Neural cell (in vitro differentiated cells): ENCODE results near the gene TMEM190. TPM values are rescaled to one million over a fixed set of nuclear protein-coding genes. Genes with fewer than 3 reads are reported as not detected.

ENCODE experiments used
- H2AFZ ChIP-seq: fragments of 200-600, 300-800 bp; sonication (generic), shearing (Covaris generic); 2 replicates; pipeline ENCODE4 v1.6.0; 2014; ENCODE audit warnings: low read depth, mild to moderate bottlenecking, antibody characterized with exemption, low read length, moderate library complexity
- H3F3A ChIP-seq: fragments of 200-600 bp; shearing (Covaris generic); 2 replicates; pipeline ENCODE4 v1.6.1; 2016; ENCODE audit warnings: mild to moderate bottlenecking, moderate library complexity, mixed read lengths, antibody characterized with exemption, low read length; ENCODE audit not compliant: insufficient read depth, poor library complexity, severe bottlenecking
- H3K27ac ChIP-seq: fragments of 200-600, 300-800 bp; sonication (generic), shearing (Covaris generic); 2 replicates; pipeline ENCODE4 v1.5.1; 2014; ENCODE audit warnings: mild to moderate bottlenecking, low read length, moderate library complexity
- H3K27me3 ChIP-seq: fragments of 300-800, 200-600 bp; sonication (generic), shearing (Covaris generic); 2 replicates; pipeline ENCODE4 v1.6.0; 2014; ENCODE audit warnings: mild to moderate bottlenecking, low read depth, low read length, moderate library complexity; ENCODE audit not compliant: insufficient read depth
- H3K36me3 ChIP-seq: fragments of 300-800, 200-600 bp; sonication (generic), shearing (Covaris generic); 2 replicates; pipeline ENCODE4 v1.5.1; 2014; ENCODE audit warnings: mild to moderate bottlenecking, antibody characterized with exemption, low read length, moderate library complexity; ENCODE audit not compliant: insufficient read depth
- H3K4me2 ChIP-seq: fragments of 300-800, 200-600 bp; sonication (generic), shearing (Covaris generic); 2 replicates; pipeline ENCODE4 v1.6.0; 2014; ENCODE audit warnings: mild to moderate bottlenecking, low read length
- H3K4me3 ChIP-seq: fragments of 300-800, 200-600 bp; sonication (generic), shearing (Covaris generic); 2 replicates; pipeline ENCODE4 v1.5.1; 2014; ENCODE audit warnings: mild to moderate bottlenecking, low read length, moderate library complexity
- H3K79me2 ChIP-seq: fragments of 200-600 bp; shearing (Covaris generic); replicated peaks from 2 replicates; pipeline ENCODE4 v1.6.0; 2014; ENCODE audit warnings: mild to moderate bottlenecking, low read length, moderate library complexity; ENCODE audit not compliant: insufficient read depth
- H3K9ac ChIP-seq: fragments of 300-800, 200-600 bp; sonication (generic), shearing (Covaris generic); 2 replicates; pipeline ENCODE4 v1.6.1; 2016; ENCODE audit warnings: mild to moderate bottlenecking, low read length, mixed read lengths
- H3K9me2 ChIP-seq: fragments of 200-600 bp; shearing (Covaris generic); 2 replicates; pipeline ENCODE4 v1.6.1; 2016; ENCODE audit warnings: mild to moderate bottlenecking, low read length, mixed read lengths; ENCODE audit not compliant: insufficient read depth
- H3K9me3 ChIP-seq: fragments of 200-600, 300-800 bp; sonication (generic), shearing (Covaris generic); 2 replicates; pipeline ENCODE4 v1.6.1; 2016; ENCODE audit warnings: mild to moderate bottlenecking, mixed run types, low read length, moderate library complexity, mixed read lengths
- H4K20me1 ChIP-seq: fragments of 200-600 bp; shearing (Covaris generic); 2 replicates; pipeline ENCODE4 v1.6.1; 2016; ENCODE audit warnings: mild to moderate bottlenecking, mixed run types; ENCODE audit not compliant: insufficient read depth
- CTCF ChIP-seq: fragments of 450-650 bp; IDR thresholded peaks from 2 replicates; pipeline ENCODE4 v1.5.1; 2014; ENCODE audit warnings: antibody characterized with exemption, mild to moderate bottlenecking, moderate library complexity; ENCODE audit not compliant: poor library complexity, severe bottlenecking
- EP300 ChIP-seq: fragments of 450-650 bp; conservative IDR thresholded peaks from 2 replicates; pipeline ENCODE4 v1.6.1; 2014; ENCODE audit warnings: antibody characterized with exemption, mild to moderate bottlenecking, moderate library complexity; ENCODE audit not compliant: poor library complexity, severe bottlenecking
- EZH2 ChIP-seq: fragments of 200-600, 300-800 bp; shearing (Covaris generic), sonication (generic); IDR thresholded peaks from 2 replicates; pipeline ENCODE4 v1.6.1; 2014; ENCODE audit warnings: antibody characterized with exemption, low read length, borderline replicate concordance, mild to moderate bottlenecking; ENCODE audit not compliant: insufficient read depth, poor library complexity, severe bottlenecking
- MXI1 ChIP-seq: fragments of 450-650 bp; conservative IDR thresholded peaks from 2 replicates; pipeline ENCODE4 v1.6.1; 2014; ENCODE audit warnings: antibody characterized with exemption, mild to moderate bottlenecking; ENCODE audit not compliant: poor library complexity, severe bottlenecking
- POLR2AphosphoS5 ChIP-seq: IDR thresholded peaks from 2 replicates; pipeline ENCODE4 v1.6.1; 2012
- RAD21 ChIP-seq: fragments of 450-650 bp; conservative IDR thresholded peaks from 2 replicates; pipeline ENCODE4 v1.6.1; 2014; ENCODE audit warnings: antibody characterized with exemption, mild to moderate bottlenecking, moderate library complexity
- REST ChIP-seq: IDR thresholded peaks from 2 replicates; pipeline ENCODE4 v1.6.1; 2012; ENCODE audit warnings: borderline replicate concordance
- TAF1 ChIP-seq: IDR thresholded peaks from 2 replicates; pipeline ENCODE4 v1.6.1; 2012; ENCODE audit warnings: low read depth
- polyA plus RNA-seq: library from polyadenylated mRNA; depleted of rRNA; stranded (reverse); fragments of >200 nt; gene quantifications from 2 replicates; pipeline ENCODE4 v1.2.3, GENCODE V29; 2014

Gene TMEM190
- polyA plus RNA-seq, 1 donor from 2014 or later = not detected

- Histone ChIP-seq H3K9me2 (no peaks in the 10 kb centered on the region), H3K36me3 (no peaks in the 10 kb centered on the region), H3K9me3 (no peaks in the 10 kb centered on the region), H3F3A (no peaks in the 10 kb centered on the region), H3K4me2 (no peak overlapping the region), H3K79me2 (no peaks in the 10 kb centered on the region), H4K20me1 (no peaks in the 10 kb centered on the region), H2AFZ (no peak overlapping the region), H3K27ac (no peak overlapping the region), H3K9ac (peak overlapping the region; percentile 14), H3K27me3 (peaks cover 19% of the 10 kb centered on the region), H3K4me3 (no peak overlapping the region)
- TF ChIP-seq RAD21 = no peak
Observed at GRCh38 chr19:55373993-55374757, 2.5 kb upstream of the TMEM190 start.

GRCh38 chr19:55377356-55378131, 918 bp downstream of the TMEM190 start:
- Histone ChIP-seq H3K9me2 (no peaks in the 10 kb centered on the region), H3K36me3 (no peaks in the 10 kb centered on the region), H3K9me3 (no peaks in the 10 kb centered on the region), H3K27ac (no peak overlapping the region), H4K20me1 (no peaks in the 10 kb centered on the region), H3K27me3 (peaks cover 3% of the 10 kb centered on the region), H3F3A (no peaks in the 10 kb centered on the region), H3K9ac (no peak overlapping the region), H3K79me2 (no peaks in the 10 kb centered on the region), H3K4me3 (no peak overlapping the region), H2AFZ (no peak overlapping the region), H3K4me2 (no peak overlapping the region)
- TF ChIP-seq TAF1 (no peak), REST (no peak), EP300 (no peak), POLR2AphosphoS5 (no peak)

GRCh38 chr19:55379174-55379573, 2.5 kb downstream of the TMEM190 start:
- H3F3A ChIP-seq = no peaks in the 10 kb centered on the region
- H3K4me3 ChIP-seq = no peak overlapping the region
- no peaks in the 10 kb centered on the region for H4K20me1 ChIP-seq
- H3K36me3 ChIP-seq = no peaks in the 10 kb centered on the region
- no peak overlapping the region for H2AFZ ChIP-seq
- H3K9me3 ChIP-seq = no peaks in the 10 kb centered on the region
- no peak overlapping the region for H3K4me2 ChIP-seq
- no peak overlapping the region for H3K9ac ChIP-seq
- H3K27ac ChIP-seq = no peak overlapping the region
- TF ChIP-seq MXI1 (no peak), REST (no peak), EZH2 (no peak), TAF1 (no peak), CTCF (no peak), RAD21 (no peak)
- H3K79me2 ChIP-seq = no peaks in the 10 kb centered on the region
- H3K27me3 ChIP-seq = peaks cover 3% of the 10 kb centered on the region
- H3K9me2 ChIP-seq = no peaks in the 10 kb centered on the region
